NCI-H774 (cell line): ENCODE data around the gene ZIK1.
A peak's percentile ranks its signal among the peaks of the same experiment; 100 is the strongest.

Experiments
- DNase-seq: peaks from one replicate; lab custom pipeline; 2025; lab: John Stamatoyannopoulos, UW

Gene ZIK1

GRCh38 chr19:57583521-57584416 is at the start of gene ZIK1:
TSS of gene ZIK1 (plus strand) at chr19:57584145. CDS start at chr19:57584357, 212 bp downstream.
- DNase-seq, result no peak

- no peak for DNase-seq
Observed at GRCh38 chr19:57537953-57538547, 45.9 kb upstream of the ZIK1 start.

- no peak for DNase-seq
Observed at GRCh38 chr19:57546513-57546912, 37.4 kb upstream of the ZIK1 start.

DNA sequence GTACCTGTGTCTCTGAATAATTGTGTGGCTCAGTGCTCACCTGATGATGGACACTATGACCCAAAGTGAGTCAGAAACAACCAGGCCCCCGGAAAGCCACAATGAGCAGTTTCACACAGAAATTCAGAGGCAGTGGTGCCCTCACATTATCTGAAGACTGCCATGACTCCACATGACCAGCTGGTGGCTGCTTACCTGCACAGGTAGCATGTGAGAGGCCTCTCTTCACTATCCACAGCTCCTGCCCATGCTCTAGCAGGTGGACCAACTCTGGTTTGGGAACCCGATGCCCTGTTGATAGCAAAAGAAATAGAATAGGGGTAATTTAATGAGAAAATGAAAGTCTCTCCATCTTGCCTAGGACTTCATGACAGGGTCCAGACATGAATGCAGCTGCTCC is 31.5 kb upstream of the ZIK1 start:
- no peak for DNase-seq

- DNase-seq, result no peak
Observed at GRCh38 chr19:57557659-57558058, 26.3 kb upstream of the ZIK1 start.

GRCh38 chr19:57558525-57558924 is 25.4 kb upstream of the ZIK1 start:
- DNase-seq, result no peak

DNA sequence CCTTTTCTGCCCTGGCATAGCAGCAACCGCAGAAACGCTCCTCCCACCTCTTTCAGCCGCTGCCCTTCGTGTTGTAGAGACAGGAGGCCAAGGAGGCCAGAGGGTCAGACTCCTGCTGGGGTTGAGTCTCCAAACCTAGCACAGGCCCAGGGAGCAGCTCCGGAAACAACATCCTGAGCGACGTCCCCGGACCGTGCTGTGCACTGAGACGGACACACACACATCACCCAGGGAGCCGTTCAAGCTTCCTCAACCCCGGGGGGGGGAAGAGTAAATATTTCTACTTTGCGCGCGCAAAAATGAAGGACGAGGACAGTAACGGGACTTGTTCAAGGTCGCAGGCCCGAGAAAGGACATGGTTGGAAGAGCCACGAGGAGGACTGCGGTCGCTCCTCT is 24.9 kb upstream of the ZIK1 start:
- DNase-seq, result peak; percentile 3

- peak; percentile 62 for DNase-seq
Observed at GRCh38 chr19:57559404-57560025, 24.4 kb upstream of the ZIK1 start, which contains the start of gene ZNF550. TSS of gene ZNF550 (minus strand) at chr19:57559863. CDS start at chr19:57559682, 181 bp downstream.

DNA sequence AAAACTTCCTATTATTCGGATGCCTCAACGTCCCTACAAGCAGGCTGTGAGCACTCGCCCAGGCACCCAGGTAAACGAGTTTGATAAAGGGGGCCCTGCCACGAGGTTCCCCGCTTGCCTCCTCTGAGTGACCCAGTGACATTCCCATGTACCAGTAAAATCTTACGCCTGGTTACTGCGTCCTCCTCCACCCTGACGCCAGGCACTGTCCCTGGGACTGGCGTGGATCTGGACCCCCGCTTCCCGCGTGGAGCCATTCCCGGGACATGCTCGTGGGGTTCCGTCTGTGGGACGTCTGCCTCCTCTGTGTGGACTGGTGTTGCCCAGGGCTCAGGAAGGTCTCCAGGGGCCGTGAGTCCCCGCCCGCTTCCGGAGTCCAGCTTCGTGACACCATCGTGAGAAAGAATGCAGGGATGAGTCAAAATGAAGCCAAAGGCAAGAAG is 23.9 kb upstream of the ZIK1 start:
- DNase-seq, result no peak

DNA sequence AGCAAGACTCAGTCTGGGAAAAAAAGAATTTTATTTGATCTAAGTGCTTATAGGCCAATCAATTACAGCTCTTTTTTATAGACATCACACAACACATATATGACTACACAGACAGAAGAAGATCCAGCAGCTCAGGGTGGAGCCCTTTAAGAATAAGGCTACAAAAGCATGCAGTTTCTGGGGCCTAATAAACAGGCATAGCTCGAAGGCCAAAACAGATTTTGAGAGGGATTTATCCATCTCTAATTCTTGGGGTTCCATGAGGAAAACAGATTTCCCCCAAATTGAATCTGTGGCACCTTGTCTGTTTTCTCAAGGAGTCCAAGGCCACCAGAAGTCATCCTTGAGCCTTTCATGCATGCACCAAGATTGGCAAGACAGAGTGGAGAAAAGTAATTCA is 20.4 kb upstream of the ZIK1 start:
- no peak for DNase-seq

- DNase-seq, result no peak
Observed at GRCh38 chr19:57566396-57567265, 17.3 kb upstream of the ZIK1 start.

DNA sequence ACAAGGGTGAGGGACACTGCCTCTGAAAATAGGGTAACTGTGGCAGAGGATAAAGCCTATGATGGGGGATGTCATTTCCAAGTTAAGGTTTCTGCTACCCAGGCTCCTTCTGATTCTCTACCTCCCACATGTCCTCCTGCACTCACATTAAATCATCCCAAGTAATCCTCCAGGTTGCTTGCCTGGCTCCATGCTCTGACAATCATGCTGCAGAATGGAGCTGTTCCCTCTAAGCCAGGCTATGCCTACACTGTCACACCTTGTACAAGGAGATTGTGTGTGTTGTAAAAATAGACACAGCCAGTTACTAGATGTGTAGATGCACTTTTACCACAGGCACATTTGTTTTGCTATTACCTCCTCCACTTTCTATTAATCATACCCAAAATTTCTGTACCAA is 13.2 kb upstream of the ZIK1 start:
- no peak for DNase-seq

GRCh38 chr19:57572415-57572947 is 11.5 kb upstream of the ZIK1 start:
- DNase-seq, result no peak

DNA sequence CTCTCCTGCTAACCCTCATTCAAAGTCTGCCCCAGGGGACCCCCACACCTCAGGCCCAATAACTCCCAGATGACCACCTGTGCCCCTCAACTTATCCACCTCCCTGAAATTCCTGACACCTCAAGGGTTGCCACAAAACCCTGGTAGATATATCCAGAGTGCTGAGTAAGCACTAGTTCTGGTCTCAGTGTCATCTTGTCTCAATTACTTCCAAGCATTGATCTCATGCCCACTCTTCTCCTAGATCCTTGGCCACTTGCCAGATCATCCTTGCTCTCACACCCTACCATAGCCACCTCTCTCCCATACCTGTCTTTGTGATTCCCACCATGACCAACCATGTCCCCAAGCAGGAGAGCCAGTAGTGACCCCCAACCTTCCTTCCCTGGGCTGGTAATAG is 7.3 kb upstream of the ZIK1 start:
- no peak for DNase-seq

- peak; percentile 98 for DNase-seq
Observed at GRCh38 chr19:57578487-57579205, 5.3 kb upstream of the ZIK1 start, which contains the start of gene ZNF416. TSS of gene ZNF416 (minus strand) at chr19:57578911. CDS start at chr19:57578704, 207 bp downstream.

GRCh38 chr19:57583104-57583520 is 833 bp upstream of the ZIK1 start:
- no peak for DNase-seq

DNA sequence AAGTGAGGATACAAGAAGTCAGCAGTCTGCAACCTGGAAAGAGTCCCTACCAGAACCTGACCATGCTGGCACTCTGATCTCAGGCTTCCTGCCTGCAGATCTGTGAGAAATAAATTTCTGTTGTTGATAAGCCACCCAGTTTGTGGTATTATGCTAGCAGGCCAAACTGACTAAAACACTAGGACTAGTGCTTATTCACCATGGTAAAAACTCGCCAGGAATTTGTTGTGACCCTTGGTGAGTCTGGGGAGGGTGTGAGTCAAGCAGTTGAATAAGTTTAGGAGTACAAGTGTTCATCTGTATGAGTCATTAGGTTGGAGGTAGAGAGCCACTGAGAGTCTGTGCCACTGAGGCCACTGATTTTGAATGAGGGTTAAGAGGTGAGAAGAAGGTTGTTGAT is 3.6 kb downstream of the ZIK1 start:
- DNase-seq, result no peak

DNA sequence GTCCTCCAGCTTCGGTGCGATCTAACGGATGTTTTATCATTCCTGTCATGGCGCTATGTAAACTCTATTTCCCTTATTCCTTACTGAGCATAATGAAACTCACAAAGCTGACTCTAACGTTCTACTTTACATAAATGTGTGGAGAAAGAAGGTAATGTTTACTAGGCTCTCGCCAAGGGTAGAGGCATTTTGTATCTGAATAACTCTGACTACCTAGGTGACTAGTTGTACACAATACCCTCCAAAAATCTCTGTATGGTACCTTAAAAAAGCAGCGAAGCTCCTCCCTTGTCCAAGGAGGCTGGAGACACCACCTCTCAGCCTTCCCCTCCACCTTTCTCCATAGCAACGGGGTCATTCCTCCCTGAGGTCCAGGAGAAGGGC is 15.4 kb downstream of the ZIK1 start:
- no peak for DNase-seq

DNA sequence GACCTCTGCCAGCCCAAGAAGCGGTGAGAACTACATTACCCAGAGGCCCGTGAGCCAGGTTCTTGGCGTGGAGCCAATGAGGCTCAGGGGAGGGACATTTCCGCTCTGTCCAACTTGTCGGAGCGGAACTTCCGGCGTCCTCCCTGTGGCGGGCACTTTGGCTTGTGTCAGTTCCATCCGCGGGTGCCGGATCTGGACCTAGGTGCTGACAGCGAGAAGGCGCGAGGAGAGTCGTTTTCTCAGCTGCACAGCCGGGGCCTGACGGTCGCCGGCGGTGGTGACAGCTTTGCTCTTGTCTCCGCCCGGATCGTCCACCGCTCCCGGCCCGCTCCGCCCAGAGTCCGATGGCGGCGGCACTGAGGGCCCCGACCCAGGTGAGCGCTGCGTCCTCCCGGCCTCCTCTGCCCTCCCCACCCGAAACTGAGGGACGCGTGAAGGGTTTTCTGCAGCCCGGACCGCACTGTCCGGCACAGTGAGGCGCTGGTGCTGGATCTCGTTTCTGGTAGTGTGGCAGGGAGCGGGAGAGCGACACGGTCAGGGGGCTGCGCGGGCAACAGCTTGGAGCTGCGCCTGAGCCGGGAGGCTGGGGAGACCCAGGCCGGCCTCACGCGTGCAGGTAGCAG is 15.9 kb downstream of the ZIK1 start, which contains the start of gene ZNF530:
TSS of gene ZNF530 (plus strand) at position 125 of the 623 bp plus-strand sequence. CDS start 4,461 bp downstream, outside the sequence.
- DNase-seq, result peak; percentile 89

DNA sequence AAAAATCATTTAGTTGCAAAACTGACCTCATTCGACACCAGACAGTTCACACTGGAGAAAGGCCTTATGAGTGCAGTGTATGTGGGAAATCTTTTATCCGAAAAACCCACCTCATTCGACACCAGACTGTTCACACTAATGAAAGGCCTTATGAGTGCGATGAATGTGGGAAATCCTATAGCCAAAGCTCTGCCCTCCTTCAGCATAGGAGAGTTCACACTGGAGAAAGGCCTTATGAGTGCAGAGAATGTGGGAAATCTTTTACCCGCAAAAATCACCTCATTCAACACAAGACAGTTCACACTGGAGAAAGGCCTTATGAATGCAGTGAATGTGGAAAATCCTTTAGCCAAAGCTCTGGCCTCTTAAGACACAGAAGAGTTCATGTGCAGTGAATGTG is 23.0 kb downstream of the ZIK1 start:
- no peak for DNase-seq
